ENCODE measurements around the gene LEMD2. TPM values are rescaled to one million over a fixed set of nuclear protein-coding genes. Genes with fewer than 3 reads are reported as not detected.

The LEMD2 gene
- total and polyA plus RNA-seq, 5 donors from 2014 or later = 25.7 to 102 (median 32.1) TPM

DNA sequence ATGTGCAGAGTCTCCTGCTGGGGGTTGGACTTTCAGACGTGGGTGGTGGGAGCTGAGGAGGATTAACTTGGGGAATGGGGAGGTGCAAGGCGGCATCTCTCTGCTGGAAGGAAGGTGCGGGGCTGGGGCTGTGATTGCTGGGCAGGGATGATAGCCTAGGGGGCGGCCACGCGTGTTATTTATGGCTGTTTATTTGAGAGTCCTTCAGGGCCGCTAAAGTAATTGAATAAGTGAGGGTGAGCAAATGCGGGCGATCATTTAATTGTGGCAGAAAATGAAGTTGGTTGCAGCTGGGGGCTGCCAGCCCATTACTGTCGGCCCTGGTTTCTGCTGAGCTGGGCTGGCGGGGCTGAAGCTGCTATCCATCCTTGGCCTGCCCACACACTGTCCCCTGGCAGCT is 34.7 kb downstream of the LEMD2 start:
- ATAC-seq (ENCODE audit: low read depth in 2 of 2) (no peak), DNase-seq (no peak)
- Mint-ChIP-seq H3K4me3 (no peak overlapping the region), H3K4me1 (no peaks in the 10 kb centered on the region), H3K27me3 (peaks cover 20% of the 10 kb centered on the region), H3K27ac (no peak overlapping the region), H3K9me3 (peaks cover 0 to 1% (median 0%) of the 10 kb centered on the region in 7 donors), H3K36me3 (no peaks in the 10 kb centered on the region)
- Histone ChIP-seq H3K4me1 (ENCODE audit: control insufficient read depth, insufficient read depth, low read length, poor library complexity, severe bottlenecking) (no peaks in the 10 kb centered on the region), H3K4me3 (ENCODE audit: low read depth, low read length) (no peak overlapping the region), H3K27ac (ENCODE audit: insufficient read depth, low read length, poor library complexity, severe bottlenecking) (no peak overlapping the region), H3K9me3 (ENCODE audit: control insufficient read depth in 2 of 2, low read length in 2 of 2) (no peaks in the 10 kb centered on the region), H3K36me3 (ENCODE audit: control insufficient read depth, insufficient read depth, low read length) (no peaks in the 10 kb centered on the region), H3K27me3 (ENCODE audit: control insufficient read depth, insufficient read depth, low read length) (no peaks in the 10 kb centered on the region)

GRCh38 chr6:33752646-33753015 is 36.3 kb downstream of the LEMD2 start:
- Mint-ChIP-seq H3K27me3 (peaks cover 15% of the 10 kb centered on the region), H3K9me3 (peaks cover 0 to 1% (median 0%) of the 10 kb centered on the region in 7 donors), H3K4me3 (no peak overlapping the region), H3K4me1 (no peaks in the 10 kb centered on the region), H3K27ac (no peak overlapping the region), H3K36me3 (no peaks in the 10 kb centered on the region)
- Histone ChIP-seq H3K9me3 (ENCODE audit: control insufficient read depth in 2 of 2, low read length in 2 of 2) (no peaks in the 10 kb centered on the region), H3K27ac (ENCODE audit: insufficient read depth, low read length, poor library complexity, severe bottlenecking) (no peak overlapping the region), H3K4me1 (ENCODE audit: control insufficient read depth, insufficient read depth, low read length, poor library complexity, severe bottlenecking) (no peaks in the 10 kb centered on the region), H3K27me3 (ENCODE audit: control insufficient read depth, insufficient read depth, low read length) (no peaks in the 10 kb centered on the region), H3K36me3 (ENCODE audit: control insufficient read depth, insufficient read depth, low read length) (no peaks in the 10 kb centered on the region), H3K4me3 (ENCODE audit: low read depth, low read length) (no peak overlapping the region)
- no peak for ATAC-seq (ENCODE audit: low read depth in 2 of 2)
- no peak for DNase-seq

- H3K9me3 ChIP-seq (ENCODE audit: control insufficient read depth in 2 of 2, low read length in 2 of 2) = no peaks in the 10 kb centered on the region
- no peaks in the 10 kb centered on the region for H3K4me1 Mint-ChIP-seq
- no peaks in the 10 kb centered on the region for H3K4me1 ChIP-seq (ENCODE audit: control insufficient read depth, insufficient read depth, low read length, poor library complexity, severe bottlenecking)
- H3K27me3 ChIP-seq (ENCODE audit: control insufficient read depth, insufficient read depth, low read length) = no peaks in the 10 kb centered on the region
- no peak for DNase-seq
- no peak overlapping the region for H3K27ac Mint-ChIP-seq
- H3K9me3 Mint-ChIP-seq = peaks cover 0 to 1% (median 0%) of the 10 kb centered on the region in 7 donors
- H3K27ac ChIP-seq (ENCODE audit: insufficient read depth, low read length, poor library complexity, severe bottlenecking) = no peak overlapping the region
- no peak for ATAC-seq (ENCODE audit: low read depth in 2 of 2)
- no peaks in the 10 kb centered on the region for H3K36me3 ChIP-seq (ENCODE audit: control insufficient read depth, insufficient read depth, low read length)
- H3K4me3 ChIP-seq (ENCODE audit: low read depth, low read length) = no peak overlapping the region
- no peaks in the 10 kb centered on the region for H3K36me3 Mint-ChIP-seq
- no peak overlapping the region for H3K4me3 Mint-ChIP-seq
- H3K27me3 Mint-ChIP-seq = peaks cover 12% of the 10 kb centered on the region
These were observed 36.9 kb downstream of the LEMD2 start for GRCh38 chr6:33751771-33752645.

- Mint-ChIP-seq H3K27ac (peak overlapping the region in 1 of 3 donors; percentile 15), H3K4me1 (peaks cover 0 to 3% (median 0%) of the 10 kb centered on the region in 4 donors), H3K27me3 (peaks cover 5% of the 10 kb centered on the region), H3K4me3 (no peak overlapping the region), H3K36me3 (no peaks in the 10 kb centered on the region), H3K9me3 (peaks cover 0 to 1% (median 0%) of the 10 kb centered on the region in 7 donors)
- H3K4me1 ChIP-seq (ENCODE audit: control insufficient read depth, insufficient read depth, low read length, poor library complexity, severe bottlenecking) = no peaks in the 10 kb centered on the region
- H3K27ac ChIP-seq (ENCODE audit: insufficient read depth, low read length, poor library complexity, severe bottlenecking) = no peak overlapping the region
- DNase-seq (no peak), ATAC-seq (ENCODE audit: low read depth in 2 of 2) (no peak)
- H3K36me3 ChIP-seq (ENCODE audit: control insufficient read depth, insufficient read depth, low read length) = no peaks in the 10 kb centered on the region
- no peaks in the 10 kb centered on the region for H3K9me3 ChIP-seq (ENCODE audit: control insufficient read depth in 2 of 2, low read length in 2 of 2)
- no peak overlapping the region for H3K4me3 ChIP-seq (ENCODE audit: low read depth, low read length)
- H3K27me3 ChIP-seq (ENCODE audit: control insufficient read depth, insufficient read depth, low read length) = no peaks in the 10 kb centered on the region
These were observed 38.5 kb downstream of the LEMD2 start for GRCh38 chr6:33750244-33750991.

DNA sequence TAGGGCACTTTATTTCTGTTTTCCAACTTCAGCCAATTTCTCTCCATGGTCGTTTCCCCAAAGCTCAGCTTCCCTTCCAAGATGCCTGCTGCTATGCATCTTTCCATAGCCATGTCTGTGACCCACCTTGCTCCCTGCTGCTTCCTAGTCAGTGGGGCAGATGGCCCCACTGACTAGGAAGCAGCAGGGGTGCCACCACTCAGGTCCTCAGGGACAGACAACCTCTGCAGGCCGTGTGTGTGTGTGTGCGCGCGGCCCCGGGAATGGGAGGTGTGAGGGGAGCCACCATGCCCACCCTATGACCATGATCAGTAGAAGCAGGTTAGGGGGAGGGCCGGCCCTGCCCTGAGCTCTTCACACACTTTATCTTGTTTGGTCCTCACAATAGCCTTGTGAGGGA is 39.5 kb downstream of the LEMD2 start:
- H3K27me3 ChIP-seq (ENCODE audit: control insufficient read depth, insufficient read depth, low read length) = no peaks in the 10 kb centered on the region
- H3K27ac ChIP-seq (ENCODE audit: insufficient read depth, low read length, poor library complexity, severe bottlenecking) = no peak overlapping the region
- no peaks in the 10 kb centered on the region for H3K4me1 ChIP-seq (ENCODE audit: control insufficient read depth, insufficient read depth, low read length, poor library complexity, severe bottlenecking)
- Mint-ChIP-seq H3K4me1 (peaks cover 0 to 3% (median under 1%) of the 10 kb centered on the region in 4 donors), H3K4me3 (no peak overlapping the region), H3K9me3 (peaks cover 0 to 1% (median 0%) of the 10 kb centered on the region in 7 donors), H3K27ac (peak overlapping the region in 1 of 3 donors; percentile 41), H3K27me3 (peaks cover 6% of the 10 kb centered on the region), H3K36me3 (no peaks in the 10 kb centered on the region)
- no peak for DNase-seq
- no peak for ATAC-seq (ENCODE audit: low read depth in 2 of 2)
- no peak overlapping the region for H3K4me3 ChIP-seq (ENCODE audit: low read depth, low read length)
- no peaks in the 10 kb centered on the region for H3K9me3 ChIP-seq (ENCODE audit: control insufficient read depth in 2 of 2, low read length in 2 of 2)
- no peaks in the 10 kb centered on the region for H3K36me3 ChIP-seq (ENCODE audit: control insufficient read depth, insufficient read depth, low read length)

DNA sequence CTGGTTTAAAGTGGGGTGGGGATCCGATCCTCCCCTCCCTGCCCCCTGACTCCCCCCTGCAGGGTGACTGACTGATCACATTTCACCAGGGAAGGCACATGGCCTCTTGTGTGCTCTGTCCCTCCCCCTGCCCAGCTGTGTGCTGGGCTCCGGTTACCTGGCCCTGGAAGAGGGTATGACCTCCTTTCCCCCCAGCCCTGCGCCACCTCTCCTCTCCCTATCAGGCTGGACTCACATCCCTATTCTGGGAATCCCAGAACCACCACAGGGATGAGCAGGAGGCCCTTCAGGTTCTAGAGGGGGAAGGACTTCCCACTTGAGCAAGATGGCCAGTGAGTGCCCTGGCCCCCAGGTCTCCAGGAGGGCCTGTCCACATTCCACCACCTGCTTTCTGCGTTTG is 40.1 kb downstream of the LEMD2 start:
- no peaks in the 10 kb centered on the region for H3K9me3 Mint-ChIP-seq
- DNase-seq = no peak
- no peak for ATAC-seq (ENCODE audit: low read depth in 2 of 2)

DNA sequence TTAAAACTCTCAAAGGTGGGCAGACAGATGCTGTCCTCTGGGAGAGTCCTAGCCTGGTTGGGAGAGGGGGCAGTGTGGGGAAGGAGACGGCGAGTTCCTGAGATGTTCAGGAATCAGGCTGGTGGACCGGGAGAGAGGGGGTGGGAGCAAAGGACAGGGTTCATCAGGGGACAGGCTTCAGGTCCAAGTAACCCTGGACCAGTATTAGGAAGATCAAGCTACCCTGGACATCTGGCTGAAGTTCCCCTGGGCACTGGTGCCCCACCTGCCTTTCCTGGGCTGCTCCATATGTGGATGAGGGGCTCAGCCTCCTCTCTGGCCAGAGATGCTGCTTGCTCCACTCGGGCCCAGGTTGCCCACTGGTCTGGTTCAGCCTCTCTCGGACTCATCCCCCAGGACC is 41.1 kb downstream of the LEMD2 start:
- H3K27me3 Mint-ChIP-seq = peaks cover 19% of the 10 kb centered on the region
- H3K4me3 Mint-ChIP-seq = no peak overlapping the region
- no peaks in the 10 kb centered on the region for H3K9me3 ChIP-seq (ENCODE audit: control insufficient read depth in 2 of 2, low read length in 2 of 2)
- ATAC-seq (ENCODE audit: low read depth in 2 of 2) (no peak), DNase-seq (no peak)
- no peak overlapping the region for H3K4me3 ChIP-seq (ENCODE audit: low read depth, low read length)
- H3K36me3 ChIP-seq (ENCODE audit: control insufficient read depth, insufficient read depth, low read length) = no peaks in the 10 kb centered on the region
- peaks cover 0 to 7% (median 2%) of the 10 kb centered on the region in 4 donors for H3K4me1 Mint-ChIP-seq
- peak overlapping the region in 1 of 3 donors; percentile 26 for H3K27ac Mint-ChIP-seq
- H3K36me3 Mint-ChIP-seq = no peaks in the 10 kb centered on the region
- H3K9me3 Mint-ChIP-seq = no peaks in the 10 kb centered on the region
- no peaks in the 10 kb centered on the region for H3K27me3 ChIP-seq (ENCODE audit: control insufficient read depth, insufficient read depth, low read length)
- H3K4me1 ChIP-seq (ENCODE audit: control insufficient read depth, insufficient read depth, low read length, poor library complexity, severe bottlenecking) = no peaks in the 10 kb centered on the region
- H3K27ac ChIP-seq (ENCODE audit: insufficient read depth, low read length, poor library complexity, severe bottlenecking) = no peak overlapping the region

More for the DNA sequence above, 40.1 kb downstream of the LEMD2 start:
- no peak overlapping the region for H3K27ac Mint-ChIP-seq
- H3K4me1 Mint-ChIP-seq = peaks cover 0 to 7% (median 2%) of the 10 kb centered on the region in 4 donors
- H3K4me3 Mint-ChIP-seq = no peak overlapping the region
- peaks cover 10% of the 10 kb centered on the region for H3K27me3 Mint-ChIP-seq
- H3K36me3 Mint-ChIP-seq = no peaks in the 10 kb centered on the region
- no peaks in the 10 kb centered on the region for H3K27me3 ChIP-seq (ENCODE audit: control insufficient read depth, insufficient read depth, low read length)
- H3K4me3 ChIP-seq (ENCODE audit: low read depth, low read length) = no peak overlapping the region
- H3K27ac ChIP-seq (ENCODE audit: insufficient read depth, low read length, poor library complexity, severe bottlenecking) = no peak overlapping the region
- no peaks in the 10 kb centered on the region for H3K9me3 ChIP-seq (ENCODE audit: control insufficient read depth in 2 of 2, low read length in 2 of 2)
- no peaks in the 10 kb centered on the region for H3K4me1 ChIP-seq (ENCODE audit: control insufficient read depth, insufficient read depth, low read length, poor library complexity, severe bottlenecking)
- H3K36me3 ChIP-seq (ENCODE audit: control insufficient read depth, insufficient read depth, low read length) = no peaks in the 10 kb centered on the region

All from CD4-positive, CD25-positive, alpha-beta regulatory T cell (primary cell).